GM12874 (cell line): ENCODE results near the gene FCAMR.

ENCODE experiments used
- TF ChIP-seq, protein P1 (sequence below): IDR thresholded peaks from 2 replicates; pipeline ENCODE4 v1.5.1; 2011; ENCODE audit warnings: low read depth, mild to moderate bottlenecking, control low read depth, low read length, moderate library complexity; ENCODE audit not compliant: insufficient read depth

The FCAMR gene, protein sequence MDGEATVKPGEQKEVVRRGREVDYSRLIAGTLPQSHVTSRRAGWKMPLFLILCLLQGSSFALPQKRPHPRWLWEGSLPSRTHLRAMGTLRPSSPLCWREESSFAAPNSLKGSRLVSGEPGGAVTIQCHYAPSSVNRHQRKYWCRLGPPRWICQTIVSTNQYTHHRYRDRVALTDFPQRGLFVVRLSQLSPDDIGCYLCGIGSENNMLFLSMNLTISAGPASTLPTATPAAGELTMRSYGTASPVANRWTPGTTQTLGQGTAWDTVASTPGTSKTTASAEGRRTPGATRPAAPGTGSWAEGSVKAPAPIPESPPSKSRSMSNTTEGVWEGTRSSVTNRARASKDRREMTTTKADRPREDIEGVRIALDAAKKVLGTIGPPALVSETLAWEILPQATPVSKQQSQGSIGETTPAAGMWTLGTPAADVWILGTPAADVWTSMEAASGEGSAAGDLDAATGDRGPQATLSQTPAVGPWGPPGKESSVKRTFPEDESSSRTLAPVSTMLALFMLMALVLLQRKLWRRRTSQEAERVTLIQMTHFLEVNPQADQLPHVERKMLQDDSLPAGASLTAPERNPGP

DNA sequence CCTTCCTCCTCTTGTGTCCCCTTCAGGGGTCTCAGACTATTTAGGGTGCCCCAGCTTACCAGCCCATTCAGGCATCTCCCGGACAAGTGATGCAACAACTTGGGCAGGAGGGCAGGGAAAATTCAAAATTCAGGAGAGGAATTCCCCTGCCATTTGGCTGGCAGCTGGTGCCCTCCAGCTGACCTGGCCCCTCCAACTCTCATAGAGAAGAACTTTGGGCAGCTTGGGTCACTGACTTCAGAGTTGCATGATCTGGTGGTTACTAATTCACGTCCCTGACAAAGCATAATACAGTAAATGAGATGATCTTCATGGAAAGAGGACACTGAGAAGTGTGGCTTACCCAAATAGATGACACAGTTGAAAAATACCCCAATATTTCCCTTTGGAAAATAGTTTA lies at the start of gene FCAMR:
Gene FCAMR, minus strand, starts transcription at position 15 of the 400 bp plus-strand sequence. CDS start 335 bp downstream, outside the sequence.
- TF ChIP-seq, protein P1, sequence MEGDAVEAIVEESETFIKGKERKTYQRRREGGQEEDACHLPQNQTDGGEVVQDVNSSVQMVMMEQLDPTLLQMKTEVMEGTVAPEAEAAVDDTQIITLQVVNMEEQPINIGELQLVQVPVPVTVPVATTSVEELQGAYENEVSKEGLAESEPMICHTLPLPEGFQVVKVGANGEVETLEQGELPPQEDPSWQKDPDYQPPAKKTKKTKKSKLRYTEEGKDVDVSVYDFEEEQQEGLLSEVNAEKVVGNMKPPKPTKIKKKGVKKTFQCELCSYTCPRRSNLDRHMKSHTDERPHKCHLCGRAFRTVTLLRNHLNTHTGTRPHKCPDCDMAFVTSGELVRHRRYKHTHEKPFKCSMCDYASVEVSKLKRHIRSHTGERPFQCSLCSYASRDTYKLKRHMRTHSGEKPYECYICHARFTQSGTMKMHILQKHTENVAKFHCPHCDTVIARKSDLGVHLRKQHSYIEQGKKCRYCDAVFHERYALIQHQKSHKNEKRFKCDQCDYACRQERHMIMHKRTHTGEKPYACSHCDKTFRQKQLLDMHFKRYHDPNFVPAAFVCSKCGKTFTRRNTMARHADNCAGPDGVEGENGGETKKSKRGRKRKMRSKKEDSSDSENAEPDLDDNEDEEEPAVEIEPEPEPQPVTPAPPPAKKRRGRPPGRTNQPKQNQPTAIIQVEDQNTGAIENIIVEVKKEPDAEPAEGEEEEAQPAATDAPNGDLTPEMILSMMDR = no peak

DNA sequence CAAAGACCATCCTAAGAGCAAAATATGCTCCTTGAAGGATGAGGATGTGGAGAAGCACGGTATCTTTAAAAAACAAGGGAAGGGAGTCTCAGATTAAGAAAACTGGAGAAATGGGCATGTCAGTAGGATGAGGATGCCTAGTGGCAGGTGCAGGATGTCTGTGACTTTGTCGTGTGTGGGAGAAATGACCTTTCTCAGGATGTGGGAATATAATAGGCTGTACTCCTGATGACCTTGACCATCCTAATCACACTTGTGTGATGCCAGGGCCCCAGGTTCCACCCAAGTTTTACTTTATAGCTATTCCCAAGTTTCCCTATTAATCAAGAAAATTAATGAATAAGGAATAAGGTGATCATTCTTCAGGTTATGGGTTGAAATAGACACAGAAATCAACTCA lies 49.4 kb upstream of the FCAMR start:
- TF ChIP-seq, protein P1 = no peak

DNA sequence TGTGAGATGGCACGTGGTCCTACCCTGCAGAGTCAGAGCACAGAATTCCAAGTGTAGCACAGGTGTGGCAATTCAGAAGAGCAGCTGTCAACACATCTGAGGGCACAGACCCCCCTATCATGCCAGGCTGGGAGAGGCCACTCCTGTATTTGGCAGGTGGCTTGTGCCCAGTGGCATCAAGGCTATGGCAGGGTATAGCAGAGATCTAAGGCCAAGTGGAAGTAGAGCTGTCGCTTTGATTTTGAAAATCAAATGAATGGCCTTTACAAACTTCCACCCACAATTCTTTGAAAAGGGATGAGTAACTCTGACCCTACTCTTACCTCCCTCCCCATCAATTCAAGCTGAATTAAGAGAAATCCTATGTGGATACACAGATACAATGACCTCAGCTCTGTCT lies 48.9 kb upstream of the FCAMR start:
- TF ChIP-seq, protein P1 = no peak

DNA sequence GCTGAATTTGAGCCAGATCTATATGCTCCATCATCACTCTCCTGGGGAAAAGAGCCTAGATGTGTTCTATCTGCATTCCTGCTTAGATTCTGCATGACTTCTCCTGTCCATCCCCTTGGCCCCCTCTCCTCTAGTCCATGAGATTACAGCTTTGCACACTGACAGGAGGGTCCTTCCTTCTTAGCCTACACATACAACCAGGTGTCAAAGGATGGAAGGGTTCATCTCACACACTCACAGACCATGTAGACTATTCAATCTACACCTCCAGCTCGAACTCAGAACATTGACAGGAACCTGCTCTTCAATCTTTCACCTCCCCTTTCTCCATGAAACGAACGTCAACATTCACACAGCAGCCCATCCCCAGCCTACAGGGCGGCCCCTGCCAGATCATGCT lies 48.4 kb upstream of the FCAMR start:
- TF ChIP-seq, protein P1 = no peak

DNA sequence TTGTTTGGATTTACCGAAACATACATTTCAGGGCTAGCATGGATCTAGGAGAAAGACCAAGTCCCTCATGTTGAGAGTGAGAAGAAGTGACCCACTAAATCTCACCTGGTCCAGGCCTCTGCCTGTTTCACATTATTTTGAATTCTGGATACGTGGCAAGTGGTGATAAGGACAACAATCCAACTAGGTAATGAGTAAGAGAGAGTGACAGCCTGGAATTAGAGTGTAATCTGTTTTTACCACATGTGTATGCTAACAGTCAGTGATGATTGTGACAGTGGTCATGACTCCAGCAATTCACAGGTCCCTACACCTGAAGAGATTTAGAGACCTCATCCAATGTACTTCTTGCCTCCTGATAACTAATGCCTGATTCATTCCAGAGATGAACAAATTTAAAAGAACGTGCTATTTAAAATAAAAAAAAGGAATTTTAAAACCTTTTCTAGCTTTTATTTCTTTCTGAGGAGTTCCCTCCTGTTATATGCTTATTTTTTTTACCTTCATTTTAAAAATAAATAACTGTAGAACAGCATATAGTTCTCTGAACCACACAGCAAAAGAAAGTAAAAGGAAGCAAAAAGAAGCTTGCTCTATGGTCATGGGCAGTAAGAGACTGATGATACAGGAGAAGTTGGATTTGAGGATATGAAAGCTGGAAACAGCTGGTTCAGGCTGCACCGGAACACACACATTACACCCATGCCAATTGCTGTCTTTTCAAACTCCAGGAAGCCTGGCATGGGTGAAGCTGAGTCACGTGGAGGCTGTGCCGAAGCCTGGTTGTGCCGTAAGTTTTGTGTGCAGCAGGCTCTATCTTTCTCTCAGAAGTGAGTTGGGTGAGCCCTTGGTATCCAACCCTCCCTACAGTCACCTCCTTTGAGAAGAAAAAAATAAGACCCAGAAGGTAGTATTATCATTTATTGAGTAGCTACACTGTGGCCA lies 47.6 kb upstream of the FCAMR start:
- TF ChIP-seq, protein P1 = no peak

DNA sequence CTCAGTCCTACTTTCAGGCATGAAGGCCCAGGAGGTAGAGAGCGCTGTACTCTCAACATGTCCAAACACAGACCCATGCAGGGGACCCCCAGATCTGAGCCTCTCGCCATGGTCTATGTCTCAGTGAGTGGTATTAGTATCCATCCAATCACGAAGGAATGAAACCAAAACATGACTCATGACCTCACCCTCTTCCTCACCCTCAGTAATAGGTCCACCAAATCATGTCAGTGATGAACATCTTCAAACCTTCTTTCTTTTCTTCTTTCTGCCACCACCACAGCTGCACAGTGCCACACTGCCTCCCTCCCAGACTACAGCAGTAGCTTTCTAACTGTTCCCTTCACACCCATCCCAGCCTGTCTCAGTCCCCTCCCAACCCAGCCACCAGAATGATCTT lies 45.5 kb upstream of the FCAMR start:
- TF ChIP-seq, protein P1 = no peak

DNA sequence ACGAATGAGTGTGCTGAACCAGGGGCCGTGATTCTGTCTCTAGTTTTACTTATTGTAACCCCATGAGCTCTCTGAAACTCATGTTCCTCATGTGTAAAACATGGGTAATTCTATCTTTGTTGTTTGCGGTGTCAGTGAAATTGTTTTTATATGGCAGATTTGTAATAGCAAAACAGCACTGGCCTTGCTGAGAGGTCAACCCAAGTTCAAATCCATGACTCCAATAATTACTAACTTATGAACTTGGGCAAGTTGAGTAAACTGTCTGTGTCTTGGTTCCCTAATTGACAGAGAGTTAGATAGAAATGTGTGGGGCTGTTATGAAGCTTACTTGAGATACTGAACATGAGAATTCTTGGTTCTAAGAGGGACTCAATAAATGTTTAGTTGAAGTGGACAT lies 44.5 kb upstream of the FCAMR start:
- TF ChIP-seq, protein P1 = no peak
